WTC11 (cell line): ENCODE results near the gene LETMD1.
"Not testable (repeated sequence)": the region's sequence is repeated elsewhere in the genome, so short reads cannot be mapped to it uniquely, and the experiment has no call there.

ENCODE experiments used
- HMGXB4 ChIP-seq: sonication (generic); formaldehyde crosslinking; IDR thresholded peaks from 2 replicates; pipeline ENCODE4 v1.8.1; 2023; ENCODE audit warnings: mild to moderate bottlenecking, moderate library complexity, missing genetic modification reagents
- IRF2 ChIP-seq: sonication (generic); formaldehyde crosslinking; IDR thresholded peaks from 2 replicates; pipeline ENCODE4 v1.8.0; 2022; ENCODE audit warnings: low read depth, missing genetic modification reagents, borderline replicate concordance
- TEAD4 ChIP-seq: sonication (generic); formaldehyde crosslinking; IDR thresholded peaks from 2 replicates; pipeline ENCODE4 v1.8.0; 2022; ENCODE audit warnings: mild to moderate bottlenecking, missing genetic modification reagents
- ZNF138 ChIP-seq: sonication (generic); formaldehyde crosslinking; conservative IDR thresholded peaks from 2 replicates; pipeline ENCODE4 v1.8.1; 2022; ENCODE audit warnings: mild to moderate bottlenecking, moderate library complexity, missing genetic modification reagents
- TF ChIP-seq, protein P1 (sequence below): fragments of 200-600 bp; IDR thresholded peaks from 2 replicates; pipeline ENCODE4 v1.8.0; 2022; ENCODE audit warnings: antibody characterized with exemption

DNA sequence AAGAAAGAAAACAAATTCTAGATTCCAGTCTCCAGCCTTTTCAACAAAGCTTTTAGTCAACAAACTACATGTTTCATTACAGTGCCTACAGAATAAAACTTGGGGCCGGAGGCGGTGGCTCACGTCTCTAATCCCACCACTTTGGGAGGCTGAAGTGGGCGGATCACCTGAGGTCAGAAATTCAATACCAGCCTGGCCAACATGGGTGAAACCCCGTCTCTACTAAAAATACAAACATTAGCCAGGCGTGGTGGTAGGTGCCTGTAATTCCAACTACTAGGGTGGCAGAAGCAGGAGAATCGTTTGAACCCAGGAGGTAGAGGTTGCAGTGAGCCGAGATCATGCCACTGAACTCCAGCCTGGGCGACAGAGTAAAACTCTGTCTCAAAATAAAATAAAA is 33.7 kb upstream of the LETMD1 start:
- TF ChIP-seq TEAD4; ZNF138; HMGXB4; IRF2 (CRISPR knock-in tag): not testable (repeated sequence)
- TF ChIP-seq, protein P1, sequence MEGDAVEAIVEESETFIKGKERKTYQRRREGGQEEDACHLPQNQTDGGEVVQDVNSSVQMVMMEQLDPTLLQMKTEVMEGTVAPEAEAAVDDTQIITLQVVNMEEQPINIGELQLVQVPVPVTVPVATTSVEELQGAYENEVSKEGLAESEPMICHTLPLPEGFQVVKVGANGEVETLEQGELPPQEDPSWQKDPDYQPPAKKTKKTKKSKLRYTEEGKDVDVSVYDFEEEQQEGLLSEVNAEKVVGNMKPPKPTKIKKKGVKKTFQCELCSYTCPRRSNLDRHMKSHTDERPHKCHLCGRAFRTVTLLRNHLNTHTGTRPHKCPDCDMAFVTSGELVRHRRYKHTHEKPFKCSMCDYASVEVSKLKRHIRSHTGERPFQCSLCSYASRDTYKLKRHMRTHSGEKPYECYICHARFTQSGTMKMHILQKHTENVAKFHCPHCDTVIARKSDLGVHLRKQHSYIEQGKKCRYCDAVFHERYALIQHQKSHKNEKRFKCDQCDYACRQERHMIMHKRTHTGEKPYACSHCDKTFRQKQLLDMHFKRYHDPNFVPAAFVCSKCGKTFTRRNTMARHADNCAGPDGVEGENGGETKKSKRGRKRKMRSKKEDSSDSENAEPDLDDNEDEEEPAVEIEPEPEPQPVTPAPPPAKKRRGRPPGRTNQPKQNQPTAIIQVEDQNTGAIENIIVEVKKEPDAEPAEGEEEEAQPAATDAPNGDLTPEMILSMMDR, result not testable (repeated sequence)
